Muscle of leg (tissue), 11 donors: ENCODE results near the gene BIRC6. TPM values are rescaled to one million over a fixed set of nuclear protein-coding genes. Genes with fewer than 3 reads are reported as not detected.
"Not testable (repeated sequence)": the region's sequence is repeated elsewhere in the genome, so short reads cannot be mapped to it uniquely, and the experiment has no call there.

ENCODE experiments used
- DNase-seq: peaks from one replicate; pipeline ENCODE4 v3.0.0; 2013
- H3K27ac ChIP-seq: one replicate; pipeline ENCODE4 v1.5.1; 2013; ENCODE audit warnings: mild to moderate bottlenecking, low read length, control low read depth
- H3K27me3 ChIP-seq: one replicate; pipeline ENCODE4 v1.6.1; 2013; ENCODE audit warnings: low read length; ENCODE audit not compliant: control insufficient read depth, insufficient read depth
- H3K36me3 ChIP-seq: one replicate; pipeline ENCODE4 v1.6.1; 2013; ENCODE audit warnings: low read length; ENCODE audit not compliant: control insufficient read depth, insufficient read depth
- H3K4me1 ChIP-seq: one replicate; pipeline ENCODE4 v1.6.1; 2013; ENCODE audit warnings: low read length; ENCODE audit not compliant: control insufficient read depth, insufficient read depth
- H3K4me3 ChIP-seq: one replicate; pipeline ENCODE4 v1.5.1; 2013; ENCODE audit warnings: low read length, control low read depth
- H3K9me3 ChIP-seq: replicated peaks from 2 replicates; pipeline ENCODE4 v1.6.1; 2013; ENCODE audit warnings: low read depth, low read length; ENCODE audit not compliant: control insufficient read depth
- WGBS: methylation state at CpG from one replicate; pipeline ENCODE4 v1.1.5; 2013; ENCODE audit warnings: missing lambda C conversion rate; ENCODE audit not compliant: insufficient coverage; 5-methylcytosine and 5-hydroxymethylcytosine counted together
- polyA plus RNA-seq, 8 donors: library from polyadenylated mRNA; unstranded; fragments of 120-200 nt; gene quantifications; one replicate each; pipeline versions ENCODE4 v1.2.1 to v1.2.3, GENCODE V29; 2013; ENCODE audit warnings: inconsistent platforms in 1 of 8, low replicate concordance in 1 of 8; ENCODE audit not compliant: insufficient read length in 8 of 8, insufficient read depth in 1 of 8
- total RNA-seq: library from RNA; stranded (reverse); fragments of 120-200 nt; gene quantifications from one replicate; pipeline ENCODE4 v1.2.4, GENCODE V29; 2013

BIRC6 gene
- total and polyA plus RNA-seq, 9 donors, result 34.4 to 73.9 (median 45.2) TPM

DNA sequence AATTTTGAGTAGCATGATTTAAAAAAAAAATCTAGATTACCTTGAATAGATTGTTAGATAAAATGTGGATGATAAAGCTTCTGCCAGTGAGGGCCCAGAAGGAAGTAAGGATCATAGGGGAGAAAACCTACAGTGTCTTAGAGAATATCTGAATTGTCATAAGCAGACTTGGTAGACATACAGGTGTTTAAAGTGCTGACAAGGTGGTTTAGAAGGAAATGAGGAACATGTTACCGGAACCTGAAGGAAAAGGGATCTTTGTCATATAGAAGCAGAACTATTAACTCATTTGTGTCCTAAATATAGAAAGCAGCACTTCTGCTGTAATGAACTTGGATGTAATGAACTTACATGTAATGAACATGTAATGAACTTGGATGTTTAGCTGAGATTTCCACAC, 176.1 kb downstream of the BIRC6 start:
- WGBS, result no CpG with 5 or more reads among the region's 1 CpG

DNA sequence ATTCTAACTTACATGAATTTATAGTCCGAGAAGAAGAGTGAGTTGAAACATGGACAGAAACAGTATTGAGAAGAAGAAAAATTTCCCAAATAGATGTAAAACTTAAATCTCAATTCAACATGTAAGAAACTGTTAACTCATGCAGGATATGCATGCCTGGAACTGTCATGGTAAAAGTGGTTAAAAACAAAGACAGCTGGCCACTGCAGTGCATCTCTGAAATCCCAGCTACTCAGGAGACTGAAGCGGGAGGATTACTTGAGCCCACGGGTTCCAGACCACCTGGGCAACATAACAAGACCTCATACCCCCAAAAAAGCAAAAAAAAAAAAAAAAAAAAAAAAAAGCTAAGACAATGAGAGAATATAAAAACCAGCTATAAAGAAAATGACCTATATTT, 178.0 kb downstream of the BIRC6 start:
- Histone ChIP-seq H3K27me3 (no peaks in the 10 kb centered on the region), H3K36me3 (peaks cover 13% of the 10 kb centered on the region), H3K9me3 (no peaks in the 10 kb centered on the region), H3K27ac (no peak overlapping the region), H3K4me3 (no peak overlapping the region), H3K4me1 (no peaks in the 10 kb centered on the region)
- no CpG with 5 or more reads among the region's 3 CpGs for WGBS
- DNase-seq, result no peak

More for the DNA sequence above, 176.1 kb downstream of the BIRC6 start:
- no peak for DNase-seq
- Histone ChIP-seq H3K27me3 (no peaks in the 10 kb centered on the region), H3K9me3 (no peaks in the 10 kb centered on the region), H3K27ac (no peak overlapping the region), H3K4me3 (no peak overlapping the region), H3K36me3 (peaks cover 13% of the 10 kb centered on the region), H3K4me1 (no peaks in the 10 kb centered on the region)

DNA sequence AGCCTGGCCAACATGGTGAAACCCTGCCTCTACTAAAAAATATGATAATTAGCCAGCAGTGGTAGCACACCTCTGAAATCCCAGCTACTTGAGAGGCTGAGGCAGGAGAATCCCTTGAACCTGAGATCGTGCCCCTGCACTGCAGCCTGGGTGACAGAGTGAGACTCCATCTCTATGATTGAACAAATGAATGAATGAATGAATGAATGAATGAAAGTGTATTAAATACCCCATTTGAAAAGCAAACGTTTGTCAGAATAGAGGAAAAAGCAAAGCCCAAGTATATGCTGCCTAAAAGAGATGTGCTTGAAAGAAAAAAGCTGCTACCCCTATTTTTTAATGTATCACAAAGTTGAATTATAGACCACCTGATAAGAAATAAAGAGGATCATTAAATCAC, 181.9 kb downstream of the BIRC6 start:
- no peaks in the 10 kb centered on the region for H3K4me1 ChIP-seq
- no peak for DNase-seq
- no peak overlapping the region for H3K27ac ChIP-seq
- no peaks in the 10 kb centered on the region for H3K27me3 ChIP-seq
- no CpG with 5 or more reads among the region's 2 CpGs for WGBS
- H3K36me3 ChIP-seq, result peaks cover 5% of the 10 kb centered on the region
- H3K9me3 ChIP-seq, result no peaks in the 10 kb centered on the region
- H3K4me3 ChIP-seq, result no peak overlapping the region

DNA sequence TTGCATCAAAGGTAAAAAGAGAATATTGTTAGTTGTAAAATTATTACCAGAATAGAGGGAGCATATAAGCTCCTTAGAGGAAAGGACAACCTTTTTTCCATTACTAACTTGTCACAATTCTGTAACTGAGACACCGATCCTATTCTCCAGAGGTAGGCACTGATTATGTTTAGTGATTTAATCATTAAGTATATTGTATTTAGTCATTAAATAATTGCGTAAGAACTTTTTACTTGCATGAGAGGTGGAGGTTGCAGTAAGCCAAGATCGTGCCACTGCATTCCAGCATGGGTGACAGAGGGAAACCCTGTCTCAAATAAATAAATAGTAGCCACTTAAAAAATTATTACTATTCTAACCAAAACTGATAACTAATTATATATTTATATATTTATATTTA, 195.7 kb downstream of the BIRC6 start:
- H3K27ac ChIP-seq, H3K4me1 ChIP-seq, DNase-seq, H3K9me3 ChIP-seq, H3K4me3 ChIP-seq, H3K36me3 ChIP-seq, H3K27me3 ChIP-seq: not testable (repeated sequence)
- no CpG with 5 or more reads among the region's 3 CpGs for WGBS

DNA sequence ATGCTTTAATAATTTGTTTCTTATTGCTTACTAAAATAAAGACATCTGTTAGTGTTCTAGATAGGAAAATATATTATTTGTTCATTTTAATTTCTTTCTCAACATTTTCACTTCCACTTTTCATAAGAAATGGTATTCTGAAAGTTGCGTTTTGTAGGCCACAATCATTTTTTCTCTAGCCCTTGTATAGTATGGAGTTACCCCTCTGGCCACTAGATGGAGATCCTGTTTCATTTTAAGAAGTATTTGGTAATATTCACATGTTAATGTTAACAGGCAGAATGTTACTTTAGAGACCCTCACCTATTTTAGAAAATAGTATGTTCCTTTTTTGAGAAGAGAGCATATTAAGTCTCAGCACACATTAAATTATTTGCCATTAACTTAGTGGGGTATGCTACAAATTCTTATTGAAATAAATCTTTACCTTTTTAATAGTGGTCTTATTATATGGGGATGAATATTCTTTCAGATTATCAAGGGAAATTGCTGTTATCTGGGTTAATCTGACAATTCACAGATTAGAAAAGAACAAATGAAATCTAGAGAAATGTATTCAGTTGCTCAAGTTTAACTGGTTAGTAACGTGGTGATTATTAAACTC, 197.1 kb downstream of the BIRC6 start:
- H3K4me3 ChIP-seq, result no peak overlapping the region
- H3K27ac ChIP-seq, result no peak overlapping the region
- H3K27me3 ChIP-seq, result no peaks in the 10 kb centered on the region
- peak; percentile 55 for DNase-seq
- WGBS, result no CpG with 5 or more reads among the region's 2 CpGs
- H3K4me1 ChIP-seq, result no peaks in the 10 kb centered on the region
- no peaks in the 10 kb centered on the region for H3K9me3 ChIP-seq
- peaks cover 7% of the 10 kb centered on the region for H3K36me3 ChIP-seq

DNA sequence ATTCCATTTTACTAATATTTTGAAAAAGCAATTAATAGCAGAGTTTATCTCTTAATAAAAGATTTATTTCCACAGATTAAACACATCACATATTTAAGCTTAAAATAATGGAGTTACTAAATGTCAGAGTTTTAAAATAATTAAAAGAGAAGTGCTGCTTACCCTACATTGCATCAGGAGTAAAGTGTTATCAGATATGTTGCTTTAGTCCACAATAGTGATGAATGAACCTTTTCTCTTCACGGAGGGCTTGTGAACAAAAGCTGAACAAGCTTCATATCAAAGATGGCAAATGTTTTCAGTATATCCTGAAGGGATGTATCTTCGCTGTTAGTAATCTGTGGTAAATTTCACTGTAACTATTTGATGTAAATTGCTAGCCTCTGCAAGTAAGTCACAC, 201.7 kb downstream of the BIRC6 start:
- no peak for DNase-seq
- H3K27me3 ChIP-seq, result no peaks in the 10 kb centered on the region
- H3K4me3 ChIP-seq, result no peak overlapping the region
- WGBS, result no CpG with 5 or more reads among the region's 2 CpGs
- H3K4me1 ChIP-seq, result no peaks in the 10 kb centered on the region
- peaks cover 15% of the 10 kb centered on the region for H3K36me3 ChIP-seq
- H3K27ac ChIP-seq, result no peak overlapping the region
- no peaks in the 10 kb centered on the region for H3K9me3 ChIP-seq

DNA sequence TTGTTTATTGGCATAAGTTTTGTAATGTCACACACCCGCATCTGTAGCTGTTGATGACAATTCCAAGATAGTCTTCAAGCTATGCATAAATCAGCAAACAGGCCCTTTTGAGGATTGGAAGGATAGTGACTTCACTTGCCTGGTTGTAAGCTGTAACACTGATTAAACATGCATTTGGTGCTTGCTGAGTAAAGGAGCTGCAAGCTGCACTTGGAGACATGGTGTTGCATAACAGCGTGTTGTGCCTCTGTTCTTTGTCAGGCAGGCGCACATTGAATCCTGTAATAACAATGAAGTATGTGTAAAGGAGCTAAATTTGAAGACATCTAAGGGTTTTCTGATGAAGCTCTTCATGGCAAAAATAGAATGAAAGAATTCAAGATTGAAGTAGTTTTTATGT, 202.3 kb downstream of the BIRC6 start:
- peaks cover under 1% of the 10 kb centered on the region for H3K9me3 ChIP-seq
- no peaks in the 10 kb centered on the region for H3K4me1 ChIP-seq
- DNase-seq, result peak; percentile 14
- no peak overlapping the region for H3K4me3 ChIP-seq
- WGBS, result no CpG with 5 or more reads among the region's 3 CpGs
- no peak overlapping the region for H3K27ac ChIP-seq
- H3K36me3 ChIP-seq, result peaks cover 15% of the 10 kb centered on the region
- no peaks in the 10 kb centered on the region for H3K27me3 ChIP-seq

DNA sequence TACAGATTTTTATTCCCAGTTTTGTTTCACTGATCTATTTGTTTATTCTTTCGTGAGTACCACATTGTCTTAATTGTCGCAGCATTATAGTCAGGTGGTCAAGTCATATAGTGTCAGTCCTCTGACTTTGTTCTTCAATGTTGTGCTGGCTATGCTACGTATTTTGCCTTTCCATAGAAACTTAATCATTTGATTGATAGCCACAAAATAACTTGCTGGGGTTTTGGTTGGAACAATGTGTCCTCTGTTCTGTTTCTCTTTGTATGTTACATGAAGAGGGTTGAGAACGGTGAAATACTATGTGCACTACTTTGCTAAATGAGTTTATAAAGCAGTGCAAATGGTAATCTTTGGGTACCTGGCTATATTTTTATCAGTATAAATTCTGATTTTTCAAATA, 206.1 kb downstream of the BIRC6 start:
- 90% methylated on average over 2 of the region's 4 CpGs for WGBS

DNA sequence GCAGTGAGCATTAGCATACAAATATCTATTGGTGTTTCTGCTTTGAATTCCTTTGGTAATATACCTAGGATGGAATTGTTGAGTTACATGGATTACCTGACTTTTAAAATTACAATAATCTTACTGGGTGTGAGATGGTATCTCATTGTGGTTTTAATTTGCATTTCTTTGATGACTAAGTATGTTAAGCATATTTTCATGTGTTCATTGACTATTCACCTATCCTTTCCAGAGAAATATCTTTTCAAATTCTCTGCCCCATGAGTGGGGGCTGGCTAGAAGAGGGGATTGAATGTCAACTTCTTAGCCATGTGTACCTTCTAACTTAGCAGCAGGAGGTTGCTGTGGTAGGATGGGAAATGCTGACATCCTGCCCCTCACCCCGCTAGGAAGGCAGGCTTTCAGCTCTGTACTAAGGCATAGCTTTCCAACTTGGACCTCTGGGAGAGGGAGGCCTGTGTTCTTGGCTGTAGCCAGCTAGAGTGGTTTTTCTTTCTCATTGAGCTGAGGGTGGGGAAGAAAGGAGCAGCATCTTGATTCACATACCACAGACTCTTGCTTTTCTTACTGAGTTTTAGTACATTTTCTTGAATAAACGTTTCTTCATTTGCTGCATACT, 207.7 kb downstream of the BIRC6 start:
- H3K27ac ChIP-seq, result no peak overlapping the region
- no CpG with 5 or more reads among the region's 2 CpGs for WGBS
- H3K36me3 ChIP-seq, result peaks cover 22% of the 10 kb centered on the region
- H3K4me3 ChIP-seq, result no peak overlapping the region
- no peak for DNase-seq
- H3K27me3 ChIP-seq, result no peaks in the 10 kb centered on the region
- H3K4me1 ChIP-seq, result no peaks in the 10 kb centered on the region
- H3K9me3 ChIP-seq, result peaks cover 23% of the 10 kb centered on the region

More for the DNA sequence above, 206.1 kb downstream of the BIRC6 start:
- DNase-seq, result no peak
- peaks cover 22% of the 10 kb centered on the region for H3K36me3 ChIP-seq
- H3K27me3 ChIP-seq, result no peaks in the 10 kb centered on the region
- H3K4me3 ChIP-seq, result no peak overlapping the region
- H3K27ac ChIP-seq, result no peak overlapping the region
- H3K4me1 ChIP-seq, result no peaks in the 10 kb centered on the region
- peaks cover 23% of the 10 kb centered on the region for H3K9me3 ChIP-seq

DNA sequence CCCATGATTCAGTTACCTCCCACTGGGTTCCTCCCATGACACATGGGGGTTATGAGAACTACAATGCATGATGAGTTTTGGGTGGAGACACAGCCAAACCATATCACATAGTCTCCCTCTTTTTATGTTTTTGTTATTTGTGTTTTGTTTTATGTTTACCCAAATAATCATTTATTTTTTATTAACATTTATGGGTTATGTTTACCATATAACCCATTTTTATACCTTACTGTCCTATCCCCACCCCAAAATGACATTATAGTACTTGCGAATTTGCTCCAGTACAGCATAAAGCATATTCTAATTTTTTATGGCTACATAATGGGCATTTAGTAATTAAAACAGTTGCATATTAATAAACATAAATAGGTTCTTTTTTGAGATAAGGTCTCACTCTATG, 209.1 kb downstream of the BIRC6 start:
- Histone ChIP-seq H3K4me3 (no peak overlapping the region), H3K27me3 (no peaks in the 10 kb centered on the region), H3K36me3 (peaks cover 18% of the 10 kb centered on the region), H3K4me1 (no peaks in the 10 kb centered on the region), H3K9me3 (peaks cover 23% of the 10 kb centered on the region), H3K27ac (no peak overlapping the region)
- no peak for DNase-seq
- WGBS, result no CpG with 5 or more reads among the region's 1 CpG
